Karpas-422 (cell line): ENCODE data around the gene ZFAND6. TPM values are rescaled to one million over a fixed set of nuclear protein-coding genes. Genes with fewer than 3 reads are reported as not detected.

Source experiments
- DNase-seq: peaks from one replicate; pipeline ENCODE4 v3.0.0-alpha.2; 2015
- H2AFZ ChIP-seq: fragments of 200-600 bp; sonication (generic); 2 replicates; pipeline ENCODE4 v1.6.1; 2014; ENCODE audit warnings: antibody characterized with exemption, low read length, mixed read lengths
- H3K27ac ChIP-seq: fragments of 200-600 bp; sonication (generic); 2 replicates; pipeline ENCODE4 v1.5.1; 2014; ENCODE audit warnings: mild to moderate bottlenecking, low read length, moderate library complexity
- H3K27me3 ChIP-seq: fragments of 200-600 bp; sonication (generic); 2 replicates; pipeline ENCODE4 v1.6.1; 2014; ENCODE audit warnings: low read length, mixed read lengths
- H3K36me3 ChIP-seq: fragments of 200-600 bp; sonication (generic); 2 replicates; pipeline ENCODE4 v1.6.1; 2014; ENCODE audit warnings: low read length, mixed read lengths; ENCODE audit not compliant: insufficient read depth
- H3K4me1 ChIP-seq: fragments of 200-600 bp; sonication (generic); 2 replicates; pipeline ENCODE4 v1.6.1; 2014; ENCODE audit warnings: mild to moderate bottlenecking, low read length, mixed read lengths
- H3K4me2 ChIP-seq: fragments of 200-600 bp; sonication (generic); 2 replicates; pipeline ENCODE4 v1.6.1; 2014; ENCODE audit warnings: low read length, low read depth, mild to moderate bottlenecking; ENCODE audit not compliant: poor library complexity, severe bottlenecking
- H3K4me3 ChIP-seq: fragments of 200-600 bp; sonication (generic); 2 replicates; pipeline ENCODE4 v1.5.1; 2014; ENCODE audit warnings: mild to moderate bottlenecking, antibody characterized with exemption, low read length, mixed read lengths
- H3K79me2 ChIP-seq: fragments of 200-600 bp; sonication (generic); 2 replicates; pipeline ENCODE4 v1.6.1; 2014; ENCODE audit warnings: mild to moderate bottlenecking, low read length, mixed read lengths
- H3K9ac ChIP-seq: fragments of 200-600 bp; sonication (generic); 2 replicates; pipeline ENCODE4 v1.6.0; 2014; ENCODE audit warnings: low read length
- H3K9me2 ChIP-seq: fragments of 200-600 bp; sonication (generic), shearing (Covaris generic); replicated peaks from 2 replicates; pipeline ENCODE4 v1.6.0; 2014; ENCODE audit warnings: mild to moderate bottlenecking, low read length, moderate library complexity; ENCODE audit not compliant: insufficient read depth
- H3K9me3 ChIP-seq: fragments of 300-700, 200-600 bp; sonication (generic); 2 replicates; pipeline ENCODE4 v1.6.1; 2014; ENCODE audit warnings: low read length, mixed read lengths
- H4K20me1 ChIP-seq: fragments of 200-600 bp; sonication (generic); 2 replicates; pipeline ENCODE4 v1.6.1; 2014; ENCODE audit warnings: mild to moderate bottlenecking, antibody characterized with exemption, low read length, low read depth; ENCODE audit not compliant: insufficient read depth
- total RNA-seq: library from RNA; depleted of rRNA; stranded (reverse); fragments of >200 nt; shearing (Covaris generic); gene quantifications from 2 replicates; pipeline ENCODE4 v1.2.3, GENCODE V29; 2014; ENCODE audit warnings: low replicate concordance

Gene ZFAND6
- total RNA-seq, 1 experiment from 2014 or later = 174 TPM

DNA sequence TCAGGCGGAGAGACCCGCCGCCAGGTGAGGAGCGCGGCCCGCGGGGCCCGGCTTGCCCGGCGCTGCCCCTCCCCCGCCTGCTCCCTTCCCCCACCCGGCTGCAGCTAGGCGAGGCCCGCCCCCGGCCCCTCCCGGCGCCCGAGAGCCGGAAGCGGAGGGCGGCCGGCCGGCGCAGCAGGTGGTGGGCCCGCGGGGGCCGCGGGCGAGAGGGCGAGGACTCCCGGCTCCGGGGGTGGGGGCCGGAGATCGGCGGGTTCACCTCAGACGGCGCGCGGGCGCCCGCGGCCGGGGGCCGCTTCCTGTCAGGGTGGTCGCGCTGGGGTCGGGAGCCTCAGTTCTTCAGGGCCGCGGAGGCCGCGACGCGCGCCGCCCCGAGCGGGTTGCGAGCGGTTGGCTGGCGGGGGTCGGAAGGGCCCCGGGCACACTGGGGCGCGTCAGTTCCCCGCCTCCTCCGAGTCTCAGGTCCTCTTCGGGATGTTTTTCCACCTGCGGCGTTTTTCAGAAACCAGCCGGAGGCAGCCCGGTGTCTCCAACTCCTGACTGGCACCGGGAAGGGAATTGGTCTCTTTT, 395 bp downstream of the ZFAND6 start:
- DNase-seq = peak; percentile 90
- Histone ChIP-seq H3K9ac (peak overlapping the region; percentile 91), H3K4me3 (peak overlapping the region; percentile 93), H3K4me1 (peaks cover 52% of the 10 kb centered on the region), H3K27ac (peak overlapping the region; percentile 78), H3K27me3 (peaks cover 4% of the 10 kb centered on the region; the same call in 1 of the 2 replicates), H4K20me1 (peaks cover 4% of the 10 kb centered on the region; the same call in 1 of the 2 replicates), H3K36me3 (no peaks in the 10 kb centered on the region), H3K4me2 (peak overlapping the region; percentile 95), H3K9me3 (no peaks in the 10 kb centered on the region), H3K79me2 (peaks cover 50% of the 10 kb centered on the region), H3K9me2 (no peaks in the 10 kb centered on the region), H2AFZ (no peak overlapping the region)

DNA sequence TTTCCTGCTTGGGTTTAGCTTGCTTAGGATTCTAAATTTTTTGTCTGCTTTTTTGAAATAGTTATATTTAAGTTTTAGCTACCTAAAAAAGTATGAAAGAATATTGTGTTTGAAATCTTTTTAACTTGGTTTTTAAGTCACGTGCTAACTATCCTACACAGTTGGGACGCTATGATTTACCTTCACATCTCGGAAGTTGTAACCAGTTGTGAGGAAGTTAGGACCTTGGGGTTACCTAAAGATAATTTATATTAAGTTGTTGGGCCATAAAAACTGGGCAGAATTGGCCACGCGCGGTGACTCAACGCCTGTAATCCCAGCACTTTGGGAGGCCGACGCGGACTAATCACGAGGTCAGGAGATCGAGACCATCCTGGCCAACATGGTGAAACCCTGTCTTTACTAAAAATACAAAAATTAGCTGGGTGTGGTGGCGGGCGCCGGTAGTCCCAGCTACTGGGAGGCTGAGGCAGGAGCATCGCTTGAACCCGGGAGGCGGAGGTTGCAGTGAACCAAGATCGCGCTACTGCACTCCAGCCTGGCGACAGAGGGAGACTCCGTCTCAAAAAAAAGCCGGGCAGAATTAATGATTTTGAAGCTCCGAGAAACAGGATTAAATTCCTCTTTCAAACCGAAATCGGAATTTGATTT, 1.0 kb downstream of the ZFAND6 start:
- Histone ChIP-seq H3K4me3 (peak overlapping the region; percentile 93), H3K79me2 (peaks cover 56% of the 10 kb centered on the region), H3K27ac (peak overlapping the region; percentile 78), H3K4me1 (peaks cover 56% of the 10 kb centered on the region), H3K9me2 (no peaks in the 10 kb centered on the region), H3K36me3 (no peaks in the 10 kb centered on the region), H2AFZ (no peak overlapping the region), H3K4me2 (peak overlapping the region; percentile 95), H3K9me3 (no peaks in the 10 kb centered on the region), H3K9ac (peak overlapping the region; percentile 91), H3K27me3 (peaks cover 4% of the 10 kb centered on the region; the same call in 1 of the 2 replicates), H4K20me1 (peaks cover 4% of the 10 kb centered on the region; the same call in 1 of the 2 replicates)
- peak; percentile 71 for DNase-seq

DNA sequence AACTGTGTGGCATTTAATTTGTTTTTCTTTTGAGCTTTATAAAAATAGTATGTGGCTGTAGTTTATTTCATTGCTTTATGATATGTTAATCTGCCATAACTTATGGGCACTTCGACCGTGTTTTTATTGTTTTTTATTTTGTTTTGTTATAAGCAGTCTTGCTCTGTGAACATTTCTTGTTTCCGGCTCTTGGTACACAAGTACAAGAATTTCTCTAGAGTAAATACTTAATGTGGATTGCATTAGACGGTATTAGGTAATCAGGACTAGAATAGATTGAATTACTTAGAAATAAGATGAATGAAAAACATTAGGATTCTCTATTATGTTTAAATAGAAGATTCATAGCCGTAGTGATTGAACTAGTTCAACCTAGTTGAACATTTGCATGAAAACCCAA, 2.1 kb downstream of the ZFAND6 start:
- H3K9ac ChIP-seq = peak overlapping the region; percentile 91
- H3K4me2 ChIP-seq = peak overlapping the region; percentile 95
- peak overlapping the region; percentile 55 for H3K27ac ChIP-seq

DNA sequence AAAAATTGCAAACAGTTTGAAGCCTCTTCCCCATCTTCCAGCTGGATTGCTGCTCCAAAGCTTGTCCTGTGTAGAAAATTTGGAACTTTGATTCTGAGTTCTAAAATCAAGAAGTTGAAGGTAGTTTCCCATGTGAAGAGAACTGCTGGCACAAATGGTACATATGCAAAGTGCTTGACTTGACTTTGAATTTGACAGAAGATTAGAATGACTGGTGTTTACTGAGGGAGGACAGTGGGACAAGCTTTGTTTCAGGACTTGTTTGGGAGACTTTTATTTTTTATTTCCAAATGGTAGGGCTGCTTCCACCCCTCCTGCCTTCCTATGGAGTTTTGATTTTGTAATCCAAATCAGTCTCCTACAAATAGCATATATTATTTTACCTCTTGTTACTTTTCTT, 7.4 kb downstream of the ZFAND6 start:
- peaks cover 100% of the 10 kb centered on the region for H3K79me2 ChIP-seq
- H3K27me3 ChIP-seq = no peaks in the 10 kb centered on the region
- peak overlapping the region; percentile 47 for H3K27ac ChIP-seq
- no peak overlapping the region for H3K9ac ChIP-seq
- H3K4me2 ChIP-seq = peak overlapping the region; percentile 8
- H3K4me1 ChIP-seq = peaks cover 74% of the 10 kb centered on the region
- H2AFZ ChIP-seq = no peak overlapping the region
- no peaks in the 10 kb centered on the region for H3K9me3 ChIP-seq
- DNase-seq = peak; percentile 41
- no peaks in the 10 kb centered on the region for H3K36me3 ChIP-seq
- H3K4me3 ChIP-seq = no peak overlapping the region
- no peaks in the 10 kb centered on the region for H3K9me2 ChIP-seq
- peaks cover 3% of the 10 kb centered on the region; the same call in 1 of the 2 replicates for H4K20me1 ChIP-seq

More for the DNA sequence above, 2.1 kb downstream of the ZFAND6 start:
- DNase-seq = peak; percentile 53
- Histone ChIP-seq H3K4me1 (peaks cover 54% of the 10 kb centered on the region), H3K9me3 (no peaks in the 10 kb centered on the region), H3K36me3 (no peaks in the 10 kb centered on the region), H3K4me3 (peak overlapping the region; percentile 93), H4K20me1 (peaks cover 4% of the 10 kb centered on the region; the same call in 1 of the 2 replicates), H3K79me2 (peaks cover 67% of the 10 kb centered on the region), H3K27me3 (peaks cover 4% of the 10 kb centered on the region; the same call in 1 of the 2 replicates), H3K9me2 (no peaks in the 10 kb centered on the region), H2AFZ (no peak overlapping the region)

DNA sequence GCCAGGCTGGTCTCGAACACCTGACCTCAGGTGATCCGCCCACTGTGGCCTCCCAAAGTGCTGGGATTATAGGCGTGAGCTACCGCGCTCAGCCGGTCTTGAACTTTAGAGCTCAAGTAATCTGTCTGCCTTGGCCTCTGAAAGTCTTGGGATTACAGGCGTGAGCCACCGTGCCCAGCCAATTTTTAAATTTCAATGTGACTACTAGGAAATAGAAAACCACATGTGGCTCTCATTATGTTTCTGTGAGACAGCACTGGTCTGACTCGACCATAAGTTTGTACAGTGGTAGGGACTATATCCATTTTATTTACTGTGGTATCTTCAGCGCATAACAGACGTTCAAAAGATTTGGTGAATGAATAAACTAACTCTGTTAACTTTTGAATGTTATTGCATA, 9.1 kb downstream of the ZFAND6 start:
- Histone ChIP-seq H3K36me3 (no peaks in the 10 kb centered on the region), H3K9ac (no peak overlapping the region), H3K27me3 (no peaks in the 10 kb centered on the region), H3K4me1 (peaks cover 66% of the 10 kb centered on the region), H3K27ac (peak overlapping the region; percentile 20; the same call in 1 of the 2 replicates), H2AFZ (no peak overlapping the region), H3K79me2 (peaks cover 99% of the 10 kb centered on the region), H4K20me1 (no peaks in the 10 kb centered on the region), H3K4me3 (no peak overlapping the region), H3K9me3 (no peaks in the 10 kb centered on the region), H3K4me2 (peak overlapping the region; percentile 14), H3K9me2 (no peaks in the 10 kb centered on the region)
- no peak for DNase-seq

DNA sequence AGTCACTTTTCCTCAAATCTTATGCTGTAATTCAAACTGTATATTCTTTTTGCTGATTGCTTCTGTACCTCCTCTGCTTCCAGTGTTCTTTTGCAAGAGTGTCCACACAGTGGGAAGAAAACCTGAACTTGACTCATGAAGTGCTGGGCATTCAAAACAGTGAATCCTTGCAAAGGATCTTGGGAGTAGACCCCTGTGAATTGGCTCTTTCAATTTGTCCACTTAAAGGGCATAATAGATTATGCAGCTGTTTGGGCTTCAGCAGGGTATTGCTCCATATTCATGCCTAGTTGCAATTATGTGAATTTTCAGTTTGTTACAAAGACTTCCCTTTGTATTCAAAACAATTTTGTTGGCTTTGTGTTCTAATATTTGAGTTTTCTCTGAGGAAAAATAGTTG, 11.4 kb downstream of the ZFAND6 start:
- Histone ChIP-seq H3K79me2 (peaks cover 99% of the 10 kb centered on the region), H3K27ac (peak overlapping the region; percentile 57), H3K9me3 (no peaks in the 10 kb centered on the region), H3K9me2 (no peaks in the 10 kb centered on the region), H3K9ac (peak overlapping the region; percentile 59), H3K36me3 (peaks cover 15% of the 10 kb centered on the region), H2AFZ (no peak overlapping the region), H3K27me3 (no peaks in the 10 kb centered on the region), H4K20me1 (no peaks in the 10 kb centered on the region), H3K4me2 (peak overlapping the region; percentile 89), H3K4me3 (peak overlapping the region; percentile 69), H3K4me1 (peaks cover 73% of the 10 kb centered on the region)
- DNase-seq = peak; percentile 62

DNA sequence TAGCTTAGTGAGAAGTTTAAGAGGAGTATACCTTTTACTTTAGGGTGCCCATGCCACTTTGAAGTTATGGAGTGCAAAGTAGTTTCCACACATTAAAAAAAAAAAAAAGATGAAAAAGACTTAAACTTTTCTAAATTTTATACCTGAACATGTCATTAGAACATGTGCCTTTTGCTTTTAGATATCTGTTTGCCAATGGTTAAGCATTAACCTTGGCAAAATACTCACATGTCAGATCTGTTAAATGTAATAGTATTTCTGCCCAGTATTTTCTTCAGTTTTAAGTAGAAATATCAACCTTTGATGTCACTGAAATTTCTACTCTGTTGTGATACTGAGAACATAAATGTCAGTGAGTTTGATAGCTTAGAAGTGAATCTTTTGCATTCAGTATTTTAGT, 12.2 kb downstream of the ZFAND6 start:
- H4K20me1 ChIP-seq = no peaks in the 10 kb centered on the region
- H3K9me3 ChIP-seq = no peaks in the 10 kb centered on the region
- H3K36me3 ChIP-seq = peaks cover 18% of the 10 kb centered on the region
- H3K4me2 ChIP-seq = peak overlapping the region; percentile 89
- peak overlapping the region; percentile 59 for H3K9ac ChIP-seq
- H3K27me3 ChIP-seq = no peaks in the 10 kb centered on the region
- peaks cover 77% of the 10 kb centered on the region for H3K4me1 ChIP-seq
- DNase-seq = no peak
- H3K9me2 ChIP-seq = no peaks in the 10 kb centered on the region
- H3K4me3 ChIP-seq = peak overlapping the region; percentile 69
- H3K79me2 ChIP-seq = peaks cover 99% of the 10 kb centered on the region
- no peak overlapping the region for H2AFZ ChIP-seq
- peak overlapping the region; percentile 57 for H3K27ac ChIP-seq

DNA sequence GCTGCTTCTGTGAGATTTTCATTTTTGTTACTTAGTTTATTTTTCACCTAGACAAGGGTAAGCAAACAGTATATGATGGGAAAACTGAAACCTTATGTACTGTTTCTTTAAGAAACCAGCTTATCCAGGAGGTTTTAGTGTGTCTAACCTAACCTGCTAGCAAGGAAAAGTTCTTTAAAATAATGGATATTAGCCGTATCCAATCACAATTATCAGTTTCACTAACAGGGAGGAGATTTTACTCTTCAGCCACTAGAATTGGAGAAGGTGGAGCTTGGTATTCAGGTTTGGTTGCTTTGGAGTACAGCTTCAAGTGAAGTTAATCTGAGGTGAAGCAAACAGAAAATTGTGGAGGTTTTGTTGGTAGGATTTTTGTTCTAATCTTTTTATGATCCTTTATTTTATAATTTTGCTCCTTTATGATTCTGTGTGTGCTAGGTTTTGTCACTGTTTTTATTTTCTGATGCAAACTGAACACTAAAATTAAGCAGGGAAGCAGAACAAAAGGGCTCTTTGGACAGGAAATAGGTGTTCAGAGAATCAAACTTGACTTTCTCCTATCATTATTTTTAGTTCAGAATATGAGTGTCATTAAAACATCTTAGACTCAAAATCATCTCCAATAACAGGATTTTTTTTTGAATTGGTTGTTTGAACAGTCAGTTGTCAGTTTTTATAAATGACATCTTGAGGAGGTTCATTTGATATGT, 13.0 kb downstream of the ZFAND6 start:
- peaks cover 99% of the 10 kb centered on the region for H3K79me2 ChIP-seq
- no peaks in the 10 kb centered on the region for H3K9me2 ChIP-seq
- no peaks in the 10 kb centered on the region for H3K9me3 ChIP-seq
- H2AFZ ChIP-seq = no peak overlapping the region
- H3K9ac ChIP-seq = peak overlapping the region; percentile 61
- no peaks in the 10 kb centered on the region for H4K20me1 ChIP-seq
- peak overlapping the region; percentile 89 for H3K4me2 ChIP-seq
- peaks cover 18% of the 10 kb centered on the region for H3K36me3 ChIP-seq
- H3K4me3 ChIP-seq = peak overlapping the region; percentile 69
- peak overlapping the region; percentile 70 for H3K27ac ChIP-seq
- peaks cover 70% of the 10 kb centered on the region for H3K4me1 ChIP-seq
- no peaks in the 10 kb centered on the region for H3K27me3 ChIP-seq
- DNase-seq = peak; percentile 93
